B cell (primary cell): ENCODE results near the gene GATA5. TPM values are rescaled to one million over a fixed set of nuclear protein-coding genes. Genes with fewer than 3 reads are reported as not detected.

Experiments
- ATAC-seq: fragments of 200-7000 bp; cut with Tn5 transposase; one replicate; pipeline ENCODE4 v1.10.0; 2021; ENCODE audit warnings: low read depth, mild to moderate bottlenecking, moderate number of reproducible peaks, moderate library complexity
- CTCF ChIA-PET: fragments of 350-600 bp; sonication (Branson Sonifier 250); formaldehyde crosslinking; loops from one replicate; lab custom pipeline; 2021; ENCODE audit warnings: antibody characterized with exemption, inconsistent platforms; lab: Charles Lee
- POLR2A ChIA-PET: fragments of 350-600 bp; sonication (Branson Sonifier 250); formaldehyde crosslinking; loops from one replicate; lab custom pipeline; 2021; ENCODE audit warnings: antibody characterized with exemption; lab: Charles Lee
- DNase-seq: peaks from one replicate; pipeline ENCODE4 v3.0.0; 2013
- H2AFZ ChIP-seq: 2 replicates; pipeline ENCODE4 v1.6.1; 2012; ENCODE audit warnings: mild to moderate bottlenecking, low read depth, low read length; ENCODE audit not compliant: insufficient read depth, poor library complexity, severe bottlenecking
- H3K27ac ChIP-seq, 2 donors: 1 replicate in 1 of 2; 2 replicates in 1 of 2; pipeline ENCODE4 v1.5.1; 2012 to 2013; ENCODE audit warnings: low read length in 2 of 2, mild to moderate bottlenecking in 2 of 2, moderate library complexity in 1 of 2
- H3K27me3 ChIP-seq, 4 experiments: fragments of 200-600 bp in 1 of 4; sonication (generic) in 1 of 4; replicated peaks in 1 of 4; 1 replicate in 2 of 4; 2 replicates in 2 of 4; pipeline versions ENCODE4 v1.6.1 to v1.7.0; 2013 to 2016; ENCODE audit warnings: low read length in 3 of 4, mild to moderate bottlenecking in 2 of 4, mixed read lengths in 1 of 4, moderate library complexity in 1 of 4; ENCODE audit not compliant: insufficient read depth in 4 of 4, control insufficient read depth in 3 of 4; ENCODE audit errors: control extremely low read depth in 1 of 4
- H3K36me3 ChIP-seq, 2 experiments: replicated peaks in 1 of 2; 1 replicate in 1 of 2; 2 replicates in 1 of 2; pipeline versions ENCODE4 v1.6.1 to v1.7.1; 2013; ENCODE audit warnings: low read length in 1 of 2; ENCODE audit not compliant: insufficient read depth in 2 of 2, control insufficient read depth in 1 of 2; ENCODE audit errors: control extremely low read depth in 1 of 2, extremely low read depth in 1 of 2
- H3K4me1 ChIP-seq, 2 donors: fragments of 200-600 bp in 1 of 2; sonication (generic) in 1 of 2; 1 replicate in 1 of 2; 2 replicates in 1 of 2; pipeline versions ENCODE4 v1.5.1 to v1.6.1; 2013 to 2017; ENCODE audit warnings: low read length in 2 of 2; ENCODE audit not compliant: control insufficient read depth in 2 of 2, insufficient read depth in 2 of 2
- H3K4me2 ChIP-seq: replicated peaks from 2 replicates; pipeline ENCODE3; 2012; ENCODE audit warnings: mild to moderate bottlenecking, low read depth, low read length; ENCODE audit not compliant: poor library complexity, severe bottlenecking
- H3K4me3 ChIP-seq, 5 experiments: fragments of 200-600 bp in 1 of 5; sonication (generic) in 1 of 5; 1 replicate in 3 of 5; 2 replicates in 2 of 5; pipeline versions ENCODE4 v1.5.1 to v1.7.0; 2011 to 2016; ENCODE audit warnings: low read length in 4 of 5, mild to moderate bottlenecking in 4 of 5, low read depth in 2 of 5, control low read depth in 1 of 5, moderate library complexity in 1 of 5; ENCODE audit not compliant: insufficient read depth in 1 of 5; ENCODE audit errors: control extremely low read depth in 1 of 5, extremely low read depth in 1 of 5
- H3K79me2 ChIP-seq: fragments of 200-600 bp; sonication (generic); one replicate; pipeline ENCODE4 v1.6.0; 2016; ENCODE audit warnings: low read length; ENCODE audit not compliant: control insufficient read depth, insufficient read depth
- H3K9ac ChIP-seq: fragments of 200-600 bp; sonication (generic); 2 replicates; pipeline ENCODE4 v1.6.1; 2017; ENCODE audit warnings: mild to moderate bottlenecking, low read length, moderate library complexity
- H3K9me3 ChIP-seq, 3 donors: one replicate each; pipeline versions ENCODE4 v1.6.1 to v1.7.1; 2013; ENCODE audit warnings: low read length in 2 of 3; ENCODE audit not compliant: control insufficient read depth in 2 of 3, insufficient read depth in 1 of 3; ENCODE audit errors: control extremely low read depth in 1 of 3
- H4K20me1 ChIP-seq: 2 replicates; pipeline ENCODE4 v1.6.0; 2012; ENCODE audit warnings: mild to moderate bottlenecking, low read length; ENCODE audit not compliant: insufficient read depth, control insufficient read depth, poor library complexity, severe bottlenecking
- H3K27ac Mint-ChIP-seq: one replicate; pipeline ENCODE4 v1.8.0; 2021; ENCODE audit warnings: mixed read lengths
- H3K27me3 Mint-ChIP-seq: one replicate; pipeline ENCODE4 v1.8.0; 2021; ENCODE audit warnings: mixed read lengths
- H3K4me1 Mint-ChIP-seq: one replicate; pipeline ENCODE4 v1.8.0; 2021; ENCODE audit warnings: mixed read lengths
- H3K4me3 Mint-ChIP-seq: one replicate; pipeline ENCODE4 v1.8.0; 2021; ENCODE audit warnings: mixed read lengths
- H3K9me3 Mint-ChIP-seq: one replicate; pipeline ENCODE4 v1.8.0; 2022; ENCODE audit warnings: mixed read lengths; ENCODE audit not compliant: insufficient read depth
- CTCF ChIP-seq: fragments of 200-600 bp; IDR thresholded peaks from one replicate; pipeline ENCODE4 v1.8.0; 2022; ENCODE audit warnings: antibody characterized with exemption, mild to moderate bottlenecking
- EZH2 ChIP-seq: IDR thresholded peaks from 2 replicates; pipeline ENCODE4 v1.6.1; 2012; ENCODE audit warnings: borderline replicate concordance, low read depth, mild to moderate bottlenecking, moderate library complexity, low read length; ENCODE audit not compliant: insufficient read depth, poor library complexity, severe bottlenecking
- WGBS: methylation state at CpG from one replicate; pipeline ENCODE4 v1.1.5; 2013; ENCODE audit warnings: missing lambda C conversion rate; ENCODE audit not compliant: insufficient coverage; 5-methylcytosine and 5-hydroxymethylcytosine counted together
- intact Hi-C: fragments of 100-400 bp; cut with micrococcal nuclease; formaldehyde crosslinking; loops from one replicate; pipeline ENCODE4 v1.10.0; 2022
- polyA plus RNA-seq: library from polyadenylated mRNA; depleted of rRNA; stranded (reverse); fragments of >200 nt; gene quantifications from 2 replicates; pipeline ENCODE4 v1.2.3, GENCODE V29; 2012
- total RNA-seq, 2 donors: library from RNA; stranded (reverse); fragments of 120-200 nt in 1 of 2; gene quantifications; 1 replicate in 1 of 2; 2 replicates in 1 of 2; pipeline versions ENCODE4 v1.2.3 to v1.2.4, GENCODE V29; 2013 to 2022

The GATA5 gene
- total and polyA plus RNA-seq, 2 donors (not counting 1 experiment from before 2014, with no cell fraction given): not detected

GRCh38 chr20:62515826-62516225 is 40.0 kb upstream of the GATA5 start:
- peaks cover 4 to 10% of the 10 kb centered on the region in 2 donors for H3K4me1 ChIP-seq
- Mint-ChIP-seq H3K9me3 (no peaks in the 10 kb centered on the region), H3K27ac (no peak overlapping the region), H3K4me3 (no peak overlapping the region), H3K27me3 (peaks cover 18% of the 10 kb centered on the region), H3K4me1 (no peaks in the 10 kb centered on the region)
- intact Hi-C loops: no loop called here
- peaks cover 0 to 3% (median 0%) of the 10 kb centered on the region in 3 donors for H3K9me3 ChIP-seq
- no peak overlapping the region for H2AFZ ChIP-seq
- no peak for ATAC-seq
- H3K4me2 ChIP-seq: no peak overlapping the region
- no peak overlapping the region for H3K27ac ChIP-seq
- 88% methylated on average over 11 of the region's 12 CpGs for whole genome bisulfite sequencing
- DNase-seq: no peak
- H4K20me1 ChIP-seq: no peaks in the 10 kb centered on the region
- ChIA-PET CTCF (no interaction called here), POLR2A (no interaction called here)
- no peak overlapping the region for H3K9ac ChIP-seq
- peaks cover 0 to 43% (median 15%) of the 10 kb centered on the region in 4 experiments for H3K27me3 ChIP-seq
- no peaks in the 10 kb centered on the region for H3K79me2 ChIP-seq
- no peaks in the 10 kb centered on the region for H3K36me3 ChIP-seq
- no peak for TF ChIP-seq CTCF
- TF ChIP-seq EZH2: no peak
- no peak overlapping the region for H3K4me3 ChIP-seq

GRCh38 chr20:62515280-62515679 is 39.5 kb upstream of the GATA5 start:
- intact Hi-C loops: no loop called here
- POLR2A ChIA-PET: no interaction called here
- H3K4me3 Mint-ChIP-seq: no peak overlapping the region

More at GRCh38 chr20:62515280-62515679, 39.5 kb upstream of the GATA5 start:
- Histone ChIP-seq H3K79me2 (no peaks in the 10 kb centered on the region), H4K20me1 (no peaks in the 10 kb centered on the region), H3K27ac (no peak overlapping the region), H2AFZ (no peak overlapping the region), H3K36me3 (no peaks in the 10 kb centered on the region), H3K27me3 (peaks cover 0 to 43% (median 15%) of the 10 kb centered on the region in 4 experiments), H3K9me3 (peaks cover 0 to 3% (median 0%) of the 10 kb centered on the region in 3 donors), H3K4me3 (no peak overlapping the region), H3K4me2 (no peak overlapping the region), H3K9ac (no peak overlapping the region), H3K4me1 (peaks cover 4 to 10% of the 10 kb centered on the region in 2 donors)
- Mint-ChIP-seq H3K27ac (no peak overlapping the region), H3K27me3 (peaks cover 18% of the 10 kb centered on the region), H3K9me3 (no peaks in the 10 kb centered on the region), H3K4me1 (no peaks in the 10 kb centered on the region)
- CTCF ChIA-PET: no interaction called here
- 89% methylated on average over 16 of the region's 16 CpGs for WGBS
- TF ChIP-seq CTCF: no peak
- TF ChIP-seq EZH2: no peak
- ATAC-seq: no peak
- DNase-seq: no peak
